Neural progenitor cell (in vitro differentiated cells): ENCODE results near the gene MBL2. TPM values are rescaled to one million over a fixed set of nuclear protein-coding genes. Genes with fewer than 3 reads are reported as not detected.

Experiments
- DNase-seq: peaks from one replicate; pipeline ENCODE4 v3.0.0-alpha.2; 2016; ENCODE audit warnings: low spot score
- H2AFZ ChIP-seq: fragments of 200-600 bp; sonication (generic); replicated peaks from 2 replicates; pipeline ENCODE4 v1.6.1; 2016; ENCODE audit warnings: antibody characterized with exemption
- H3F3A ChIP-seq: fragments of 200-600 bp; sonication (generic); 2 replicates; pipeline ENCODE4 v1.6.1; 2016; ENCODE audit warnings: antibody characterized with exemption, low read depth
- H3K27ac ChIP-seq: fragments of 200-600 bp; sonication (generic); 2 replicates; pipeline ENCODE4 v1.5.1; 2016; ENCODE audit warnings: mild to moderate bottlenecking
- H3K27me3 ChIP-seq: fragments of 200-600 bp; sonication (generic); 2 replicates; pipeline ENCODE4 v1.6.1; 2016; ENCODE audit warnings: mild to moderate bottlenecking, moderate library complexity
- H3K36me3 ChIP-seq: fragments of 200-600 bp; sonication (generic); 2 replicates; pipeline ENCODE4 v1.5.1; 2016
- H3K4me1 ChIP-seq: fragments of 200-600 bp; sonication (generic); 2 replicates; pipeline ENCODE4 v1.6.1; 2016; ENCODE audit warnings: mixed run types
- H3K4me2 ChIP-seq: fragments of 200-600 bp; sonication (generic); 2 replicates; pipeline ENCODE4 v1.6.1; 2016
- H3K4me3 ChIP-seq: fragments of 200-600 bp; sonication (generic); 2 replicates; pipeline ENCODE4 v1.5.1; 2016
- H3K79me2 ChIP-seq: fragments of 200-600 bp; sonication (generic); 2 replicates; pipeline ENCODE4 v1.6.1; 2016; ENCODE audit warnings: low read depth
- H3K9ac ChIP-seq: fragments of 200-600 bp; sonication (generic); 2 replicates; pipeline ENCODE4 v1.6.1; 2016
- H3K9me3 ChIP-seq: fragments of 200-600 bp; sonication (generic); 2 replicates; pipeline ENCODE4 v1.5.1; 2016; ENCODE audit warnings: low read depth
- H4K20me1 ChIP-seq: fragments of 200-600 bp; sonication (generic); 2 replicates; pipeline ENCODE4 v1.6.1; 2016; ENCODE audit warnings: low read depth
- H3K27ac Mint-ChIP-seq: 3 replicates; pipeline ENCODE4 v1.8.0; 2021; ENCODE audit warnings: mixed read lengths
- H3K27me3 Mint-ChIP-seq: 2 replicates; pipeline ENCODE4 v1.8.0; 2022; ENCODE audit warnings: low read depth, mild to moderate bottlenecking, inconsistent platforms, moderate library complexity, mixed read lengths; ENCODE audit not compliant: insufficient read depth
- H3K36me3 Mint-ChIP-seq: 3 replicates; pipeline ENCODE4 v1.8.0; 2021; ENCODE audit warnings: mixed read lengths
- H3K4me1 Mint-ChIP-seq: 3 replicates; pipeline ENCODE4 v1.8.0; 2021; ENCODE audit warnings: mixed read lengths
- H3K4me3 Mint-ChIP-seq: 3 replicates; pipeline ENCODE4 v1.8.0; 2021; ENCODE audit warnings: mild to moderate bottlenecking, moderate library complexity, mixed read lengths
- H3K9me3 Mint-ChIP-seq: 3 replicates; pipeline ENCODE4 v1.8.0; 2020; ENCODE audit warnings: mixed read lengths
- CTCF ChIP-seq: fragments of 200-600 bp; sonication (generic); IDR thresholded peaks from 2 replicates; pipeline ENCODE4 v1.5.1; 2017; ENCODE audit warnings: antibody characterized with exemption, mild to moderate bottlenecking
- EZH2 ChIP-seq: fragments of 200-600 bp; sonication (generic); IDR thresholded peaks from 2 replicates; pipeline ENCODE4 v1.6.1; 2017; ENCODE audit warnings: antibody characterized with exemption, mild to moderate bottlenecking, moderate library complexity
- EZH2phosphoT487 ChIP-seq: fragments of 200-600 bp; sonication (generic); IDR thresholded peaks from 2 replicates; pipeline ENCODE4 v1.6.1; 2017; ENCODE audit warnings: antibody characterized with exemption
- total RNA-seq: library from RNA; depleted of rRNA; stranded (reverse); fragments of >200 nt; gene quantifications from 2 replicates; pipeline ENCODE4 v1.2.3, GENCODE V29; 2015; ENCODE audit warnings: low replicate concordance

The MBL2 gene
- total RNA-seq, 1 donor from 2014 or later = not detected

- H2AFZ ChIP-seq = no peak overlapping the region
- Mint-ChIP-seq H3K27ac (no peak overlapping the region), H3K4me3 (no peak overlapping the region), H3K27me3 (peaks cover 7% of the 10 kb centered on the region), H3K9me3 (no peaks in the 10 kb centered on the region), H3K4me1 (no peaks in the 10 kb centered on the region), H3K36me3 (no peaks in the 10 kb centered on the region)
- H3K36me3 ChIP-seq = no peaks in the 10 kb centered on the region
- H3K4me2 ChIP-seq = no peak overlapping the region
- H3K4me3 ChIP-seq = no peak overlapping the region
- H3K79me2 ChIP-seq = no peaks in the 10 kb centered on the region
- no peaks in the 10 kb centered on the region for H3K9me3 ChIP-seq
- no peak for TF ChIP-seq CTCF
- TF ChIP-seq EZH2phosphoT487 = no peak
- TF ChIP-seq EZH2 = no peak
- H3F3A ChIP-seq = no peaks in the 10 kb centered on the region
- H3K9ac ChIP-seq = no peak overlapping the region
- H3K4me1 ChIP-seq = no peaks in the 10 kb centered on the region
- H3K27ac ChIP-seq = no peak overlapping the region
- H3K27me3 ChIP-seq = no peaks in the 10 kb centered on the region
- H4K20me1 ChIP-seq = no peaks in the 10 kb centered on the region
- DNase-seq = no peak
Measured at GRCh38 chr10:52752261-52752660, 20.3 kb downstream of the MBL2 start.

- Histone ChIP-seq H3K4me1 (no peaks in the 10 kb centered on the region), H3K27me3 (no peaks in the 10 kb centered on the region), H3K4me3 (no peak overlapping the region), H3K4me2 (no peak overlapping the region), H3K27ac (no peak overlapping the region), H3K9me3 (no peaks in the 10 kb centered on the region), H2AFZ (no peak overlapping the region), H3K9ac (no peak overlapping the region), H3F3A (no peaks in the 10 kb centered on the region), H3K36me3 (no peaks in the 10 kb centered on the region), H4K20me1 (no peaks in the 10 kb centered on the region), H3K79me2 (no peaks in the 10 kb centered on the region)
- TF ChIP-seq CTCF = no peak
- no peak for TF ChIP-seq EZH2phosphoT487
- Mint-ChIP-seq H3K4me1 (no peaks in the 10 kb centered on the region), H3K4me3 (no peak overlapping the region), H3K9me3 (no peaks in the 10 kb centered on the region), H3K36me3 (no peaks in the 10 kb centered on the region), H3K27me3 (peaks cover 7% of the 10 kb centered on the region), H3K27ac (no peak overlapping the region)
- no peak for DNase-seq
Measured at GRCh38 chr10:52751337-52751736, 21.2 kb downstream of the MBL2 start.

- Histone ChIP-seq H3K4me3 (no peak overlapping the region), H2AFZ (no peak overlapping the region), H3K36me3 (no peaks in the 10 kb centered on the region), H3F3A (no peaks in the 10 kb centered on the region), H3K27ac (no peak overlapping the region), H3K9me3 (no peaks in the 10 kb centered on the region), H3K4me1 (no peaks in the 10 kb centered on the region), H3K27me3 (no peaks in the 10 kb centered on the region), H3K9ac (no peak overlapping the region), H3K4me2 (no peak overlapping the region), H3K79me2 (no peaks in the 10 kb centered on the region), H4K20me1 (no peaks in the 10 kb centered on the region)
- Mint-ChIP-seq H3K27me3 (peaks cover 7% of the 10 kb centered on the region), H3K27ac (no peak overlapping the region), H3K4me1 (no peaks in the 10 kb centered on the region), H3K36me3 (no peaks in the 10 kb centered on the region), H3K9me3 (no peaks in the 10 kb centered on the region), H3K4me3 (no peak overlapping the region)
- TF ChIP-seq CTCF (no peak), EZH2 (no peak), EZH2phosphoT487 (no peak)
- no peak for DNase-seq
Measured at GRCh38 chr10:52750629-52751028, 22.0 kb downstream of the MBL2 start.

- H3K27me3 Mint-ChIP-seq = peaks cover 7% of the 10 kb centered on the region
- no peak overlapping the region for H3K27ac ChIP-seq
Measured at GRCh38 chr10:52747694-52748093, 24.9 kb downstream of the MBL2 start.

More at GRCh38 chr10:52747694-52748093, 24.9 kb downstream of the MBL2 start:
- DNase-seq = no peak
- Mint-ChIP-seq H3K36me3 (no peaks in the 10 kb centered on the region), H3K9me3 (no peaks in the 10 kb centered on the region), H3K27ac (no peak overlapping the region), H3K4me1 (no peaks in the 10 kb centered on the region), H3K4me3 (no peak overlapping the region)
- H3K27me3 ChIP-seq = no peaks in the 10 kb centered on the region
- no peaks in the 10 kb centered on the region for H3K9me3 ChIP-seq
- H3K79me2 ChIP-seq = no peaks in the 10 kb centered on the region
- H3F3A ChIP-seq = no peaks in the 10 kb centered on the region
- no peaks in the 10 kb centered on the region for H4K20me1 ChIP-seq
- H3K4me3 ChIP-seq = no peak overlapping the region
- TF ChIP-seq EZH2phosphoT487 (no peak), CTCF (no peak), EZH2 (no peak)
- no peaks in the 10 kb centered on the region for H3K36me3 ChIP-seq
- H3K9ac ChIP-seq = no peak overlapping the region
- no peak overlapping the region for H2AFZ ChIP-seq
- no peak overlapping the region for H3K4me2 ChIP-seq
- H3K4me1 ChIP-seq = no peaks in the 10 kb centered on the region
